ENCODE data around the gene WNT4.
A peak's percentile ranks its signal among the peaks of the same experiment; 100 is the strongest.
"Not testable (repeated sequence)": the region's sequence is repeated elsewhere in the genome, so short reads cannot be mapped to it uniquely, and the experiment has no call there.

The WNT4 gene

DNA sequence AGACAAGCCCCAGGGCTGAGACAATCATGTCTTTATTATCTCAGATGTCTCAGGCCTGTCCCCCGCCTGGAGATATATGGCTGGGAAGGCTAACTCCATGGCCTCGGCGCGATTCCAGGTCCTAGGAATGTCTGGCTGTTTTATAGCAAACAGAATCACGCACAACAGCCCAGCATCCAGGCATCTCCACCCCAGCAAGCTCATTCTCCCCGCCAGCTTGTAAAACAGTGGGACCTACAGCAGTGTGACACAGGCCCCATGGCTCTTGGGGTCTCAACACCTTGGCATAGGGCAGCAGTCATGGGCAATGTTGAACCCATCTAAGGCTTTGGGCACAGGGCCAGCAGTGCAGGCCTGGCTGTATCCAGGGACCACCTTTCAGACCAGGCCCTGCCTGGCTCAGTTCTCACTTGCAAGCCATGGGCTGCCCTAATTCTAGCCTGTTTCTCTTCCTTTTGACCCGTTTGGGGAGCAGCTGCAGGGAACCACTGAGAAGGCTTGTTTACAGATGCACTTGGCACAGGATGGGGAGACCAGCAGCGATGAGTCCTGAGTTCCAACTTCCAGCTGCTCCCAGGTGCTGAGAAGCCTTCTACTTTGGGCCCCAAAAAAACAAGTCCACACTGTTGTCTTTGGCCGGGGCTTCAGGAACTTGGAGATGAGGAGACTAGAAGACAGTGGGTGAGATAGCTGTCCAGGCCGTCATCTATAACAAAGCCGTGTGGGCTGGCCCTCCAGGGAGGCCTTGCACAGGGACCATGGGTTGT, 34.4 kb downstream of the WNT4 start:
- peak; percentile 41 for DNase-seq (ENCODE audit: low spot score)

- no peak for DNase-seq (ENCODE audit: low spot score)
Observed at GRCh38 chr1:22107126-22107525, 35.8 kb downstream of the WNT4 start.

- DNase-seq (ENCODE audit: low spot score) = peak; percentile 57
Observed at GRCh38 chr1:22105611-22106207, 37.2 kb downstream of the WNT4 start.

- no peak for DNase-seq (ENCODE audit: low spot score)
Observed at GRCh38 chr1:22104865-22105437, 37.9 kb downstream of the WNT4 start.

DNA sequence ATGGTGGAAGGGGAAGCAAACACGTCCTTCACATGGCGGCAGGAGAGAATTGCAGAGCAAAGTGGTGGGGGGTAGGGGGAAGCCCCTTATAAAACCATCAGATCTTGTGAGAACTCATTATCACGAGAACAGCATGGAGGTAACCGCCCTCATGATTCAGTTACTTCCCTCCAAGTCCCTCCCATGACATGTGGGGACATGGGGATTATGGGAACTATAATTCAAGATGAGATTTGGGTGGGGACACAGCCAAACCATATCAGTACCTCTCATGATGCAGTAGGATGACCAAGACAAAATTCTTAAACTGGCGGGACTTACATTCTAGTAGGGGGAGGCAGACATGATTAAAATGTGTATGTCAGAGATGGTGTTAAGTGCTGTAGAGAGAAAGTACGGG, 38.8 kb downstream of the WNT4 start:
- DNase-seq (ENCODE audit: low spot score) = no peak

GRCh38 chr1:22102746-22103145, 40.2 kb downstream of the WNT4 start:
- no peak for DNase-seq (ENCODE audit: low spot score)

DNA sequence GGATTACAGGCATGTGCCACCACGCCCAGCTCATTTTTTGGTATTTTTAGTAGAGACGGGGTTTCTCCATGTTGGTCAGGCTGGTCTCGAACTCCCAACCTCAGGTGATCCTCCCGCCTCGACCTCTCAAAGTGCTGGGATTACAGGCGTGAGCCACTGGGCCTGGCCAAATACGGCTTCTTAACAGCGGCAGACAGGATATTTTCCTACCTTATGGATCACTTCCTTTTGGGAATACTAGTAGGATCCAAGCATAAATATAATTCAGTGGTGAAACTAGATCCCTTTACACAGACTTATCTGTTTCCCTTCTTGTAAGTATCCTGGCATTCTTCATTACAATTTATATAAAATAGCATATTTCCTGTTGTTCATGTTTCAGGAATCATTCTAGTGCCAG, 40.9 kb downstream of the WNT4 start:
- no peak for DNase-seq (ENCODE audit: low spot score)

GRCh38 chr1:22101199-22101598, 41.7 kb downstream of the WNT4 start:
- no peak for DNase-seq (ENCODE audit: low spot score)

GRCh38 chr1:22100168-22100567, 42.7 kb downstream of the WNT4 start:
- DNase-seq (ENCODE audit: low spot score) = no peak

GRCh38 chr1:22098752-22099151, 44.1 kb downstream of the WNT4 start:
- no peak for DNase-seq (ENCODE audit: low spot score)

- no peak for DNase-seq (ENCODE audit: low spot score)
Observed at GRCh38 chr1:22096463-22096862, 46.4 kb downstream of the WNT4 start.

GRCh38 chr1:22096036-22096435, 46.9 kb downstream of the WNT4 start:
- no peak for DNase-seq (ENCODE audit: low spot score)

DNA sequence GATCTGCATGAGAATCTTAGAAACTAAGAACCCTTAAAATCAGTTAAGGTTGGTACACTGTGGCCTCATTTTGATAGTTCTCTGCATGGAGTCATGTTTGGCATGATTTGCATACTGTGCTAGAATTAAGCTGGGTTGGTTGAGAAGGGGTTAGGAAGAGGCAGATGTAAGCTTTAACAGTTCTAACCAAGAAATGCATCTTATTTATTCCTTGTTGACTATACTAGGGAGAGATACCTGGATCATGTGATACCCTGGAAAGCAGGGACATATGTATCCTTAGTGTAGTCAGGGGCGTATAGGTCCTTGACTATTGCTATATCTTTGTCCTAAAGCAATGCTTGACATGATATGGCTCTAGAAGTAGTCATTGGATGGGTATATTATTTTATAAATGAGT, 49.4 kb downstream of the WNT4 start:
- no peak for DNase-seq (ENCODE audit: low spot score)

GRCh38 chr1:22092026-22092768, 50.7 kb downstream of the WNT4 start:
- not testable (repeated sequence) for DNase-seq (ENCODE audit: low spot score)

- no peak for DNase-seq (ENCODE audit: low spot score)
Observed at GRCh38 chr1:22090867-22091266, 52.0 kb downstream of the WNT4 start.

DNA sequence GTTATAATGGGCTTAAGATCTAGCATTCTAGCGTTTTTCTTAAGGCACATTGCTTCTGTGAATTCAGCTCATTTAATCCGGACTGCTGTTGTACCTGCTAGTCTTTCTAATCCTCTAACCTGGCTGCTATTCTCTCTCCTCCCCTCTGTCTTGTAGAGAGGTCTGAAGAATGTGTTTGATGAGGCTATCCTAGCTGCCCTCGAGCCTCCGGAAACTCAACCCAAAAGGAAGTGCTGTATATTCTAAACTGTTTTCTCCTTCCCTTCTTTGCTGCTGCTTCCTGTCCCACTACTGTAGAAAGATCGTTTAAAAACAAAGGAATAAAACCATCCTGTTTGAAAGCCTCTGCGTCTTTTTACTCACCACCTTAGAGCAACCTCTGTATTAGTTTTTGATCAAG, 53.1 kb downstream of the WNT4 start:
- DNase-seq (ENCODE audit: low spot score) = no peak

GRCh38 chr1:22089134-22089571, 53.7 kb downstream of the WNT4 start:
- no peak for DNase-seq (ENCODE audit: low spot score)

DNA sequence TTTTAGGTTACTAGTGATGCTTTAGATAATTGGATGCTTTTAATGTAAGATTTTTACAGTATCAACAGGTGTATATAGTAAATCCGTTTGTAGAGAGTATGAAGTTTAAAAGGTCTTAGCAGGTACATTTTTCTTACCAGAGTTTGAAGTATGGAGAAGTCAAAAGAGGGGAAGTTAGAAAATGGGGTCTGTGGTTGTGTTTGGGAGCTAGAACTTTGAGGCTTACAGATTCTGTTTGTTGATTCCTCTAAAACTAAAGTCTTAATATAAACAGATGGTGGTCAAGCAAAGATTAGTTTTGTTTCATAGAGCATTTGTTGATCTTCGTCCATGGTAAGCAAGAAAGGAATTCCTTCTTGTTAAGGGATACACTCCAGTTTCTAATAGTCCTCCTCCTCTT, 54.6 kb downstream of the WNT4 start:
- no peak for DNase-seq (ENCODE audit: low spot score)

GRCh38 chr1:22080191-22080590, 62.7 kb downstream of the WNT4 start:
- no peak for DNase-seq (ENCODE audit: low spot score)

GRCh38 chr1:22078133-22078532, 64.8 kb downstream of the WNT4 start:
- no peak for DNase-seq (ENCODE audit: low spot score)

- DNase-seq (ENCODE audit: low spot score) = no peak
Observed at GRCh38 chr1:22077728-22078127, 65.2 kb downstream of the WNT4 start.

- DNase-seq (ENCODE audit: low spot score) = no peak
Observed at GRCh38 chr1:22076346-22076745, 66.6 kb downstream of the WNT4 start.

GRCh38 chr1:22075718-22076117, 67.2 kb downstream of the WNT4 start:
- DNase-seq (ENCODE audit: low spot score) = peak; percentile 29

Measured in pons (tissue), 1 donor.